ENCODE data around the gene SORCS3.

The SORCS3 gene

GRCh38 chr10:104922810-104923209, 281.7 kb downstream of the SORCS3 start:
- TF ChIP-seq GABPA (IDR thresholded peaks at IDR 0.05; ENCODE audit: low read depth) (no peak), POLR2AphosphoS5 (IDR thresholded peaks at IDR 0.05; ENCODE audit: low read depth) (no peak), SPI1 (IDR thresholded peaks at IDR 0.05; ENCODE audit: borderline replicate concordance, low read depth) (no peak)
- TF ChIP-seq, protein P1, sequence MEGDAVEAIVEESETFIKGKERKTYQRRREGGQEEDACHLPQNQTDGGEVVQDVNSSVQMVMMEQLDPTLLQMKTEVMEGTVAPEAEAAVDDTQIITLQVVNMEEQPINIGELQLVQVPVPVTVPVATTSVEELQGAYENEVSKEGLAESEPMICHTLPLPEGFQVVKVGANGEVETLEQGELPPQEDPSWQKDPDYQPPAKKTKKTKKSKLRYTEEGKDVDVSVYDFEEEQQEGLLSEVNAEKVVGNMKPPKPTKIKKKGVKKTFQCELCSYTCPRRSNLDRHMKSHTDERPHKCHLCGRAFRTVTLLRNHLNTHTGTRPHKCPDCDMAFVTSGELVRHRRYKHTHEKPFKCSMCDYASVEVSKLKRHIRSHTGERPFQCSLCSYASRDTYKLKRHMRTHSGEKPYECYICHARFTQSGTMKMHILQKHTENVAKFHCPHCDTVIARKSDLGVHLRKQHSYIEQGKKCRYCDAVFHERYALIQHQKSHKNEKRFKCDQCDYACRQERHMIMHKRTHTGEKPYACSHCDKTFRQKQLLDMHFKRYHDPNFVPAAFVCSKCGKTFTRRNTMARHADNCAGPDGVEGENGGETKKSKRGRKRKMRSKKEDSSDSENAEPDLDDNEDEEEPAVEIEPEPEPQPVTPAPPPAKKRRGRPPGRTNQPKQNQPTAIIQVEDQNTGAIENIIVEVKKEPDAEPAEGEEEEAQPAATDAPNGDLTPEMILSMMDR (IDR thresholded peaks at IDR 0.05; ENCODE audit: insufficient read depth, low read length), result no peak
- TF ChIP-seq, protein P2, sequence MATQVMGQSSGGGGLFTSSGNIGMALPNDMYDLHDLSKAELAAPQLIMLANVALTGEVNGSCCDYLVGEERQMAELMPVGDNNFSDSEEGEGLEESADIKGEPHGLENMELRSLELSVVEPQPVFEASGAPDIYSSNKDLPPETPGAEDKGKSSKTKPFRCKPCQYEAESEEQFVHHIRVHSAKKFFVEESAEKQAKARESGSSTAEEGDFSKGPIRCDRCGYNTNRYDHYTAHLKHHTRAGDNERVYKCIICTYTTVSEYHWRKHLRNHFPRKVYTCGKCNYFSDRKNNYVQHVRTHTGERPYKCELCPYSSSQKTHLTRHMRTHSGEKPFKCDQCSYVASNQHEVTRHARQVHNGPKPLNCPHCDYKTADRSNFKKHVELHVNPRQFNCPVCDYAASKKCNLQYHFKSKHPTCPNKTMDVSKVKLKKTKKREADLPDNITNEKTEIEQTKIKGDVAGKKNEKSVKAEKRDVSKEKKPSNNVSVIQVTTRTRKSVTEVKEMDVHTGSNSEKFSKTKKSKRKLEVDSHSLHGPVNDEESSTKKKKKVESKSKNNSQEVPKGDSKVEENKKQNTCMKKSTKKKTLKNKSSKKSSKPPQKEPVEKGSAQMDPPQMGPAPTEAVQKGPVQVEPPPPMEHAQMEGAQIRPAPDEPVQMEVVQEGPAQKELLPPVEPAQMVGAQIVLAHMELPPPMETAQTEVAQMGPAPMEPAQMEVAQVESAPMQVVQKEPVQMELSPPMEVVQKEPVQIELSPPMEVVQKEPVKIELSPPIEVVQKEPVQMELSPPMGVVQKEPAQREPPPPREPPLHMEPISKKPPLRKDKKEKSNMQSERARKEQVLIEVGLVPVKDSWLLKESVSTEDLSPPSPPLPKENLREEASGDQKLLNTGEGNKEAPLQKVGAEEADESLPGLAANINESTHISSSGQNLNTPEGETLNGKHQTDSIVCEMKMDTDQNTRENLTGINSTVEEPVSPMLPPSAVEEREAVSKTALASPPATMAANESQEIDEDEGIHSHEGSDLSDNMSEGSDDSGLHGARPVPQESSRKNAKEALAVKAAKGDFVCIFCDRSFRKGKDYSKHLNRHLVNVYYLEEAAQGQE (IDR thresholded peaks at IDR 0.05; ENCODE audit: insufficient replicate concordance, low read depth), result no peak
- DNase-seq (ENCODE audit: low read depth in 1 of 2, low spot score in 1 of 2), result no peak
- Histone ChIP-seq H3K27ac (replicated peaks) (no peak overlapping the region), H3K4me3 (replicated peaks; ENCODE audit: insufficient read depth, low read length) (no peak overlapping the region), H3K27me3 (ENCODE audit: insufficient read depth, poor library complexity, severe bottlenecking) (no peaks in the 10 kb centered on the region)

GRCh38 chr10:104923501-104923900, 282.4 kb downstream of the SORCS3 start:
- no peaks in the 10 kb centered on the region for H3K27me3 ChIP-seq (ENCODE audit: insufficient read depth, poor library complexity, severe bottlenecking)
- H3K27ac ChIP-seq (replicated peaks), result no peak overlapping the region
- TF ChIP-seq SPI1 (IDR thresholded peaks at IDR 0.05; ENCODE audit: borderline replicate concordance, low read depth), result no peak
- TF ChIP-seq POLR2AphosphoS5 (IDR thresholded peaks at IDR 0.05; ENCODE audit: low read depth), result no peak
- TF ChIP-seq, protein P2 (IDR thresholded peaks at IDR 0.05; ENCODE audit: insufficient replicate concordance, low read depth), result no peak
- no peak for TF ChIP-seq GABPA (IDR thresholded peaks at IDR 0.05; ENCODE audit: low read depth)
- TF ChIP-seq, protein P1 (IDR thresholded peaks at IDR 0.05; ENCODE audit: insufficient read depth, low read length), result no peak
- DNase-seq (ENCODE audit: low read depth in 1 of 2, low spot score in 1 of 2), result no peak
- H3K4me3 ChIP-seq (replicated peaks; ENCODE audit: insufficient read depth, low read length), result no peak overlapping the region

GRCh38 chr10:104924101-104924795, 283.2 kb downstream of the SORCS3 start:
- H3K27me3 ChIP-seq (ENCODE audit: insufficient read depth, poor library complexity, severe bottlenecking), result no peaks in the 10 kb centered on the region
- no peak overlapping the region for H3K4me3 ChIP-seq (replicated peaks; ENCODE audit: insufficient read depth, low read length)
- no peak overlapping the region for H3K27ac ChIP-seq (replicated peaks)
- no peak for TF ChIP-seq POLR2AphosphoS5 (IDR thresholded peaks at IDR 0.05; ENCODE audit: low read depth)
- TF ChIP-seq GABPA (IDR thresholded peaks at IDR 0.05; ENCODE audit: low read depth), result no peak
- TF ChIP-seq, protein P2 (IDR thresholded peaks at IDR 0.05; ENCODE audit: insufficient replicate concordance, low read depth), result no peak
- TF ChIP-seq, protein P1 (IDR thresholded peaks at IDR 0.05; ENCODE audit: insufficient read depth, low read length), result no peak
- TF ChIP-seq SPI1 (IDR thresholded peaks at IDR 0.05; ENCODE audit: borderline replicate concordance, low read depth), result no peak
- no peak for DNase-seq (ENCODE audit: low read depth in 1 of 2, low spot score in 1 of 2)

All from HL-60 (cell line).